ENCODE measurements around the gene MCRIP1. TPM values are rescaled to one million over a fixed set of nuclear protein-coding genes. Genes with fewer than 3 reads are reported as not detected.

MCRIP1 gene
- total RNA-seq, 1 experiment from 2014 or later: 126 TPM

GRCh38 chr17:81841866-81842265, 8.8 kb upstream of the MCRIP1 start:
- TF ChIP-seq MYBL2 (CRISPR knock-in tag; IDR thresholded peaks at IDR 0.05) (no peak), FOXK1 (CRISPR knock-in tag; IDR thresholded peaks at IDR 0.05) (no peak), OVOL2 (CRISPR knock-in tag; IDR thresholded peaks at IDR 0.05; ENCODE audit: borderline replicate concordance) (no peak), PRRX2 (CRISPR knock-in tag; IDR thresholded peaks at IDR 0.05) (no peak), FOXP1 (CRISPR knock-in tag; IDR thresholded peaks at IDR 0.05; ENCODE audit: borderline replicate concordance) (no peak), TCF7 (CRISPR knock-in tag; IDR thresholded peaks at IDR 0.05; ENCODE audit: low read depth) (no peak), AR (CRISPR knock-in tag; IDR thresholded peaks at IDR 0.05) (no peak), SOX15 (CRISPR knock-in tag; IDR thresholded peaks at IDR 0.05) (no peak), CBFB (CRISPR knock-in tag; IDR thresholded peaks at IDR 0.05; ENCODE audit: low read depth) (no peak), NR2C2 (CRISPR knock-in tag; IDR thresholded peaks at IDR 0.05) (no peak), NFYB (CRISPR knock-in tag; conservative IDR thresholded peaks at IDR 0.05; ENCODE audit: low read depth) (no peak), TEAD1 (CRISPR knock-in tag; IDR thresholded peaks at IDR 0.05) (no peak), TEAD4 (CRISPR knock-in tag; IDR thresholded peaks at IDR 0.05) (no peak), E2F4 (CRISPR knock-in tag; IDR thresholded peaks at IDR 0.05; ENCODE audit: borderline replicate concordance, low read depth) (no peak), MLX (CRISPR knock-in tag; IDR thresholded peaks at IDR 0.05) (no peak), ZNF425 (CRISPR knock-in tag; conservative IDR thresholded peaks at IDR 0.05) (no peak)
- no peak overlapping the region for H3K4me3 Mint-ChIP-seq
- no peaks in the 10 kb centered on the region for H3K27me3 Mint-ChIP-seq (ENCODE audit: low read depth)
- no peaks in the 10 kb centered on the region for H3K4me1 Mint-ChIP-seq
- H3K36me3 Mint-ChIP-seq: peaks cover 26% of the 10 kb centered on the region
- no peak for DNase-seq (ENCODE audit: low spot score)
- H3K27ac Mint-ChIP-seq: no peak overlapping the region
- POLR2A ChIA-PET: interaction anchor here (0.7 kb wide), 1 partner anchor 17 kb away, joined by 3 read pairs; no protein-coding TSS in a partner anchor
- no peaks in the 10 kb centered on the region for H3K9me3 Mint-ChIP-seq
- no peak for ATAC-seq
- CTCF ChIA-PET: interaction anchor here (1.3 to 1.8 kb wide), 2 partner anchors 14 to 16 kb away, joined by 3 to 6 read pairs; no protein-coding TSS in a partner anchor

- ATAC-seq (peak; percentile 22), DNase-seq (ENCODE audit: low spot score) (no peak)
- no peaks in the 10 kb centered on the region for H3K9me3 Mint-ChIP-seq
- ChIA-PET CTCF (interaction anchor here (0.8 to 1.8 kb wide), 3 partner anchors 13 to 19 kb away, joined by 3 to 6 read pairs (median 3); no protein-coding TSS in a partner anchor), POLR2A (interaction anchor here (0.7 kb wide), 1 partner anchor 16 kb away, joined by 3 read pairs; no protein-coding TSS in a partner anchor)
- peaks cover 20% of the 10 kb centered on the region for H3K36me3 Mint-ChIP-seq
- H3K27me3 Mint-ChIP-seq (ENCODE audit: low read depth): no peaks in the 10 kb centered on the region
- no peaks in the 10 kb centered on the region for H3K4me1 Mint-ChIP-seq
- H3K27ac Mint-ChIP-seq: no peak overlapping the region
- no peak overlapping the region for H3K4me3 Mint-ChIP-seq
- TF ChIP-seq FOXP1 (CRISPR knock-in tag; IDR thresholded peaks at IDR 0.05; ENCODE audit: borderline replicate concordance) (0 out of 2 replicates have a peak, but pooled peaks have one; percentile 28), SMAD3 (CRISPR knock-in tag; IDR thresholded peaks at IDR 0.05; ENCODE audit: borderline replicate concordance) (no peak), MYBL2 (CRISPR knock-in tag; IDR thresholded peaks at IDR 0.05) (no peak), ZNF423 (CRISPR knock-in tag; IDR thresholded peaks at IDR 0.05) (no peak), ZBTB43 (CRISPR knock-in tag; IDR thresholded peaks at IDR 0.05) (no peak), USF1 (CRISPR knock-in tag; IDR thresholded peaks at IDR 0.05) (0 out of 2 replicates have a peak, but pooled peaks have one; percentile 16), AR (CRISPR knock-in tag; IDR thresholded peaks at IDR 0.05) (no peak), ETV6 (CRISPR knock-in tag; IDR thresholded peaks at IDR 0.05) (no peak)
Observed at GRCh38 chr17:81840826-81841778, 8.0 kb upstream of the MCRIP1 start.
